GM06990 (cell line): ENCODE results near the gene TOP1.

Experiments
- DNase-seq: peaks from one replicate; pipeline ENCODE4 v3.0.0-alpha.2; 2011; ENCODE audit not compliant: insufficient read length; ENCODE audit errors: extremely low read depth
- H3K27me3 ChIP-seq: replicated peaks from 2 replicates; pipeline ENCODE4 v1.6.0; 2011; ENCODE audit warnings: low read length; ENCODE audit not compliant: control insufficient read depth, insufficient read depth
- H3K36me3 ChIP-seq: 2 replicates; pipeline ENCODE4 v1.5.1; 2011; ENCODE audit warnings: low read length; ENCODE audit not compliant: control insufficient read depth, insufficient read depth
- H3K4me3 ChIP-seq: replicated peaks from 2 replicates; pipeline ENCODE4 v1.5.1; 2011; ENCODE audit warnings: low read depth, mild to moderate bottlenecking, control low read depth, low read length
- TF ChIP-seq, protein P1 (sequence below): IDR thresholded peaks from 2 replicates; pipeline ENCODE4 v1.5.1; 2011; ENCODE audit warnings: low read length, control low read depth, mild to moderate bottlenecking, inconsistent platforms; ENCODE audit not compliant: insufficient read depth, poor library complexity, severe bottlenecking

The TOP1 gene

DNA sequence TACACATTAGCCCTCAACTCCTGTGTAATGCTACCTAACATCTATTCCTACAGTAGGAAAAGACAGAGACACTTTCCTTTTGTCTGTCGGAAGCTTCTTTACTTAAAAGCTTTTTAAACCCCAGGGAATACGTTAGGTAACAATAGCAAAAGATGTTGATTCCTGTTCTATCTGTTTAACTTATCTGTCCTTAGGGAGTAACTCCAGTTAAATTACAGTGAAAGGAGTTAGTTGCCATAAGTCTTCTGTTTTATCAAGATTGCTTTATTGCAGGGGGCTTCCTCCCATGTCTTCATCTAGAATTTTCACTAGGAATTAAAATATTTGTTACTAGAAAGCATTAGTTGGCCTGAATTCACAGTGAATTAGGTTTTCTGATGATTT, 26.2 kb downstream of the TOP1 start:
- H3K4me3 ChIP-seq: no peak overlapping the region
- DNase-seq: no peak
- no peaks in the 10 kb centered on the region for H3K27me3 ChIP-seq
- H3K36me3 ChIP-seq: no peaks in the 10 kb centered on the region; the same call in 1 of the 2 replicates
- TF ChIP-seq, protein P1, sequence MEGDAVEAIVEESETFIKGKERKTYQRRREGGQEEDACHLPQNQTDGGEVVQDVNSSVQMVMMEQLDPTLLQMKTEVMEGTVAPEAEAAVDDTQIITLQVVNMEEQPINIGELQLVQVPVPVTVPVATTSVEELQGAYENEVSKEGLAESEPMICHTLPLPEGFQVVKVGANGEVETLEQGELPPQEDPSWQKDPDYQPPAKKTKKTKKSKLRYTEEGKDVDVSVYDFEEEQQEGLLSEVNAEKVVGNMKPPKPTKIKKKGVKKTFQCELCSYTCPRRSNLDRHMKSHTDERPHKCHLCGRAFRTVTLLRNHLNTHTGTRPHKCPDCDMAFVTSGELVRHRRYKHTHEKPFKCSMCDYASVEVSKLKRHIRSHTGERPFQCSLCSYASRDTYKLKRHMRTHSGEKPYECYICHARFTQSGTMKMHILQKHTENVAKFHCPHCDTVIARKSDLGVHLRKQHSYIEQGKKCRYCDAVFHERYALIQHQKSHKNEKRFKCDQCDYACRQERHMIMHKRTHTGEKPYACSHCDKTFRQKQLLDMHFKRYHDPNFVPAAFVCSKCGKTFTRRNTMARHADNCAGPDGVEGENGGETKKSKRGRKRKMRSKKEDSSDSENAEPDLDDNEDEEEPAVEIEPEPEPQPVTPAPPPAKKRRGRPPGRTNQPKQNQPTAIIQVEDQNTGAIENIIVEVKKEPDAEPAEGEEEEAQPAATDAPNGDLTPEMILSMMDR: no peak

DNA sequence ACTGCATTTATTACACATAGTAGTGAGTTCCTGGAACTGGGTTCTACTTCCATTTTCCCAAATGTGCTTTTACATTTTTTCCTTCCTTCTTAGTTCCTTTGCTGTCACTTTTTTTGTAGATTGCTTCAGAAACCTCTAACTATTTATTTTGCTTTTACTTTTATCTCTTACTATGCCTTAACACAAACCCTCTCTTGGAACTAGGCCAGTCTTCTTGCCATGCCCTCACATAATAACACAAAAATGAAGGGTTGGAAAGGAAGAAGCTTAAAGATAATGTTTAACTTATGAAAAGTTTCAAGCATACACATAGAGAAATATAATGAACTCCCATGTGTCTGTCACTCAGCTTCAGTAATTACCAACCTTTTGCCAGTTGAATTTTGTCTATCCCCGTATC, 27.1 kb downstream of the TOP1 start:
- DNase-seq: no peak
- Histone ChIP-seq H3K27me3 (no peaks in the 10 kb centered on the region), H3K4me3 (no peak overlapping the region), H3K36me3 (no peaks in the 10 kb centered on the region; the same call in 1 of the 2 replicates)
- TF ChIP-seq, protein P1: no peak

DNA sequence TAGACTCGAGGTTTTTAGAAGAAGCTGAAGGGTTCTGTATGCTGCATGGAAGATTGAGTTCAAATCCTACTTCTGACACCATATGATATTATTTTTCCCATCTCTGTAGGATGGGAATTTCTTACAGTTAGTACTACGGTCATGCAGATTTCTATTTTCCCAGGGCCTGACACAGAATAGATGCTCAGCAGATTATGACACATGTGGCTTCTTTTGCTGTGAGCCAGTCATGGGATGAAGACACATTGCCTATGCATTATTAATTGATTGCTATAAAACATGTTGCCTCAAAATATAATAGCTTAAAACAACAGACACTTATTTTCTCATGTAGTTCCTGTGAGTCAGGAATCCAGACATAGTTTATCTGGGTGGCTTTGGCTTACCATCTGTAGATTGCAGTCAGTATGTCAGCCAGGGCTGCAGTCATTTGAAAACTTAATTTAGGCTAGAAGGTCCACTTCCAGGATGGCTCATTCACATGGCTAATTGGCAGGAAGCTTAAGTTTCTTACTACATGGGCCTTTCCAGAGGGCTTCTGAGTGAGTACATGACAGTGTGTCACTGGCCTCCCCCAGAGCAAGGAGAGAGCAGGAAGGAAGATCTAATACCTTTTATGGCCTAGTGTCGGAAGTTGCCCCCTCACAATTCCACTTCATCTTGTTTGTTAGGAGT, 29.5 kb downstream of the TOP1 start:
- Histone ChIP-seq H3K27me3 (no peaks in the 10 kb centered on the region), H3K4me3 (no peak overlapping the region), H3K36me3 (no peaks in the 10 kb centered on the region; the same call in none of the 2 replicates)
- no peak for DNase-seq
- TF ChIP-seq, protein P1: no peak

DNA sequence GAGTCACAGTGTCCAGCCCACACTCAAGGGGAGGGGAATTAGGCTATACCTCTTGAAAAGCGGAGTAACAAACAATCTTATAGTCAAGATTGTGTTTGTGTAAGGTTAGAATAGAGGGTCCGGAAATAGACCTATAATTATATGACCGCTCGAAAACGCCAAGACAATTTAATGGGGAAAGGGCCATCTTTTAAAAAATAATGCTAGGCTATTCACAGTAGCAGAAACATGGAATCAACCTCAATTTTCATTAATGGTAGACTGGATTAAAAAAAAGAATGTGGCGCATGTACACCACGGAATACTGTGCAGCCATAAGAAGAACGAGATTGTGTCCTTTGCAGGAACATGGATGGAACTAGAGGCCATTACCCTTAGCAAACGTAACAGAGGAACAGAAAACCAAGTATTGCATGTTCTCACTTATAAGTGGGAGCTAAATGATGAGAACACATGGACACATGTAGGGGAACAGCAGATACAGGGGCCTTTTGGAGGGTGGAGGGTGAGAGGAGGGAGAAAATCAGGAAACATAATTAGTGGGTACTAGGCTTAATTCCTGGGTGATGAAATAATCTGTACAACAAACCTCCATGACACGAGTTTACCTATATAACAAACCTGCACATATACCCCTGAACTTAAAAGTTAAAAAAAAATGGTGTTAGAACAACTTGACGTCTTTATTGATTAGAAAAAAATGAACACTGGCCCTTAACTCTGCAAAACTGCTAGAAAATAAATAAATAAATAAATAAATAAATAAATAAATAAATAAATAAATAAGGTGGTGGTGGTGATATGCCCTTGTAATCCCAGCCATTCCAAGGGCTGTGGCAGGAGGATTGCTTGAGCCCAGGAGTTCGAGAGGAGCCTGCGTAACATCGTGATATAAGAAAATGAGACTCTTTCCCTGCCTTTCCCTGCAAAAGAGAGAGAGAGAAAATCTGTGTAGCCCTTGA, 30.3 kb downstream of the TOP1 start:
- H3K27me3 ChIP-seq: no peaks in the 10 kb centered on the region
- no peaks in the 10 kb centered on the region; the same call in none of the 2 replicates for H3K36me3 ChIP-seq
- DNase-seq: no peak
- TF ChIP-seq, protein P1: no peak
- no peak overlapping the region for H3K4me3 ChIP-seq

DNA sequence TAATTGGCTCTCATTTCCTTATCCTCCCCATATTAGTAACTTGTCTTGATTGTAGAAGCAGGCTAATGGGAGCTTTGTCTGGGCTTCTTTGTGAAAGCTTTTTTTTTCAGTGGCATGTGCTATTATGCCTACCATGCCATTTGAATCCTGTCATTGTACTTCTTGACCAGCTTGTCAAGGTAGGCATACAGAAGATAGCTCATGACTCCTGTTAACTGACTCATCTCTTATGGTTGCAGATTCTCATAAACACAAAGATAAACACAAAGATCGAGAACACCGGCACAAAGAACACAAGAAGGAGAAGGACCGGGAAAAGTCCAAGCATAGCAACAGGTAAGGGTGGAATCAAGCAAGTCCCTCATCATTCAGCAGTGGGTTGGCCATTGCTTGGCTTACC, 32.5 kb downstream of the TOP1 start:
- Histone ChIP-seq H3K4me3 (no peak overlapping the region), H3K36me3 (no peaks in the 10 kb centered on the region; the same call in none of the 2 replicates), H3K27me3 (no peaks in the 10 kb centered on the region)
- TF ChIP-seq, protein P1: no peak
- no peak for DNase-seq
